Measurements from ENCODE around the gene SRGAP1.
"Not testable (repeated sequence)": the region's sequence is repeated elsewhere in the genome, so short reads cannot be mapped to it uniquely, and the experiment has no call there.

Gene SRGAP1

DNA sequence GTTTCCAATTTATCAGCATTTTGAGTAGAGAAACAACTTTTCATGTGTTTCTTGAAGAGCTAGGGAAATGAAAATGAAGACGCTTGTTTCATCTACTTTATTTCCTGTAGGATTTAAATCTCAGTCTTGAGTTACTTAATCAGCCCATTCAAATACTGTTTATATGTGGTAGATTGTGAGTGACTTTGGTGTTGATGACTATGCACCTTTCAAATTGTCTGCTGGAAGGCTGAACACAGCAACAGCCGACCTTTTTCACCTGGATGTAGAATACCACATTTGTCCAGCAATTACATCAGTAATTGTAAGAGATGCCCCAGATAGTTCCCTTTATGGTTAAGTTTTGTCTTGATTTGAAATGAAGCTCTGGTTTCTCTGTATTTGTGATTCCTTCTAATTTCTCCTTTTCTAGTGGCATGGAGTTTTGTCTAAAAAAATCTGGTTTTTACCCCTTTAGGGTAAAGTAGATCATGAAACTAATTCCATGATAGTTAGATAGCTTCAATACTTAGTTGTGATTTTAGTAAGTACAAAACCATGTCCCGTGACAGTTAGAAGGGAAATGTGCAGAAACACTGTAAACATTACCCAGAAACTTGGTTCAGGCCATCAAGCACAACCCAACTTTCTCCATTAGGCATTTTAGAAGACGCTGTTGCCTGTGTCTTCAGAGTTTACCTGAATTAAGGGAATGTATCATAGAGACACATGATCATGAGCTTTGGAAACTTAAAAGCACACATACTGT is 165.0 kb downstream of the SRGAP1 start:
- no peak overlapping the region for H3K27ac ChIP-seq
- TF ChIP-seq, protein P1, sequence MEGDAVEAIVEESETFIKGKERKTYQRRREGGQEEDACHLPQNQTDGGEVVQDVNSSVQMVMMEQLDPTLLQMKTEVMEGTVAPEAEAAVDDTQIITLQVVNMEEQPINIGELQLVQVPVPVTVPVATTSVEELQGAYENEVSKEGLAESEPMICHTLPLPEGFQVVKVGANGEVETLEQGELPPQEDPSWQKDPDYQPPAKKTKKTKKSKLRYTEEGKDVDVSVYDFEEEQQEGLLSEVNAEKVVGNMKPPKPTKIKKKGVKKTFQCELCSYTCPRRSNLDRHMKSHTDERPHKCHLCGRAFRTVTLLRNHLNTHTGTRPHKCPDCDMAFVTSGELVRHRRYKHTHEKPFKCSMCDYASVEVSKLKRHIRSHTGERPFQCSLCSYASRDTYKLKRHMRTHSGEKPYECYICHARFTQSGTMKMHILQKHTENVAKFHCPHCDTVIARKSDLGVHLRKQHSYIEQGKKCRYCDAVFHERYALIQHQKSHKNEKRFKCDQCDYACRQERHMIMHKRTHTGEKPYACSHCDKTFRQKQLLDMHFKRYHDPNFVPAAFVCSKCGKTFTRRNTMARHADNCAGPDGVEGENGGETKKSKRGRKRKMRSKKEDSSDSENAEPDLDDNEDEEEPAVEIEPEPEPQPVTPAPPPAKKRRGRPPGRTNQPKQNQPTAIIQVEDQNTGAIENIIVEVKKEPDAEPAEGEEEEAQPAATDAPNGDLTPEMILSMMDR (IDR thresholded peaks at IDR 0.05), result no peak
- DNase-seq (ENCODE audit: low spot score), result no peak
- no peak overlapping the region for H3K4me3 ChIP-seq

DNA sequence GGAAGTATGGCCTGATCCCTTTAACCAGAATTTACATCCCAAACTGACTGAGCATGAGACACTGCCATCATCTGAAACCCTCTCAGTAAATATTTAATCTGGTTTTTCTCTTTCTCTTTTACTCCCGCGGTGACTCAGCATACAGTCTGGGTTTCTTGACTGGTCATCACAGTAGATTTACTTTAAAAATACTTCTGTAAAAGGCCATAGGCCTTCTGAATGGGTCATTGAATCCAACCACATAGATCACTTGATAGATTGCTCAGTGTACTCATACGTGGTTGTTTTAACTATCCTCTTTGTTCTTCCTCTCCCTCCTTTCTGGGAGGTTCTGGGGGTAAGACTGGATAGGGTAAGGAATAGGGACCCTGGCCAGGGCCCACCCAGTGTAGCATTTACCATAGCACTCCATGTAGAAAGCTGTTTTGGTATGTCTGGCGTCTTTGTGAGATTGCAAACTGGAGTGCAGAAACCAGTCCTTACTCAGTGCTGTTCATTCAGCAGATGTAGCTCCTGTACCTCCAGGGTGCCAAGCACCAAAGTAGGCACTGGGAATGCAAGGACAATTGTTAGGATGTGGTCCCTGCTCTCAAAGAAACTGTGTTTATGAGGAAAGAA is 165.7 kb downstream of the SRGAP1 start:
- H3K27ac ChIP-seq, result no peak overlapping the region
- TF ChIP-seq, protein P1 (IDR thresholded peaks at IDR 0.05), result no peak
- DNase-seq (ENCODE audit: low spot score), result no peak

DNA sequence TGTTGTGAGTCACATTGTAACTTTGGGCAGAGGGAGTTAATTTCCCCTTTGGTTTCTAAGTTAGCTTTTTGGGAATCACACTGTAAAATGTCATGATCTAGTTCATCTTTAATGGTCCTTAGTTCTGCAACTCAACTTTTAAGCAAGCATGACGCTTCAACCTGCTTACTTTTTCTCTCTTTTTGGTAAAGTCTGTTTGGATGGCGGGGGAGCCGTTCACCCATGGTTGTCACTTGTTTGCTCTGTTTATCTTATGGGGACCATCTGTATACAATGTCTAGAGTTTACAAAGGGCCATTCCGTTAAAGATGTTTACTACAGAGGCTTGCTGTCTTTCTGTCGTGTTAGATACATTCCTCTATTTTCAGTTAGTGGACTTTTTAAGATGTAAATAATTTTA is 172.0 kb downstream of the SRGAP1 start:
- TF ChIP-seq, protein P1 (IDR thresholded peaks at IDR 0.05), result no peak
- Histone ChIP-seq H3K4me3 (no peak overlapping the region), H3K27ac (no peak overlapping the region)
- DNase-seq (ENCODE audit: low spot score), result no peak

More for the DNA sequence above, 165.7 kb downstream of the SRGAP1 start:
- H3K4me3 ChIP-seq, result no peak overlapping the region

DNA sequence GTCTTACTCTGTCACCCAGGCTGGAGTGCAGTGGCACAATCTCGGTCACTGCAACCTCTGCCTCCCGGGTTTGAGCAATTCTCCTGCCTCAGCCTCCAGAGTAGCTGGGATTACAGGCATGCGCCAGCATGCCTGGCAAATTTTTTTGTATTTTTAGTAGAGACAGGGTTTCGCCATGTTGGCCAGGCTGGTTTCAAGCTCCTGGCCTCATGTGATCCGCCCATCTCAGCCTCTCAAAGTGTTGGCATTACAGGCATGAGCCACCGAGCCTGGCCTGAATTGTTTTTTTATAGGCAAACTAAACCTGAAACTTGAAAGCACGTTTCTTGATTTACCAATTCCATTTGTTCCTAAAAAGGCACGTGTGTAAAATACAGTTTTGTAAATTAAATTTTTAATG is 173.6 kb downstream of the SRGAP1 start:
- not testable (repeated sequence) for H3K27ac ChIP-seq; DNase-seq (ENCODE audit: low spot score); H3K4me3 ChIP-seq

DNA sequence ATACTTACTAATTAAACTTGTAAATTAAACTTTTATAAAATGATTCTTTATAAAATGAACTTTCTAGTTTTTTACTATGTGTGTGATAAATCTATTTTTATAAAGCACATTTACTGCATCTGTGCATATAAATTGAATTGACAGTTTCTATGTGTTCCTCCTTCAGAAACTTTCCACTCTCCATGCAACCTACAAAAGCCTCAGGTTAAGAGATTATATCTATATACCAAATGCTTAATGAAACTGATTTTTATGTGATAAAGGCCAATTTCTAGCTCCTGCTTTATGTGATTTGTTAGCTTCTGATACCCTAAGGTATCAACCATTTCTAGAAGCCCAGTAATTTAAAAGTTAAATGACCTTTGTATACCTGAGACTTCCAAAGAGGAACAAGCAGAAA is 174.0 kb downstream of the SRGAP1 start:
- H3K27ac ChIP-seq, result no peak overlapping the region

DNA sequence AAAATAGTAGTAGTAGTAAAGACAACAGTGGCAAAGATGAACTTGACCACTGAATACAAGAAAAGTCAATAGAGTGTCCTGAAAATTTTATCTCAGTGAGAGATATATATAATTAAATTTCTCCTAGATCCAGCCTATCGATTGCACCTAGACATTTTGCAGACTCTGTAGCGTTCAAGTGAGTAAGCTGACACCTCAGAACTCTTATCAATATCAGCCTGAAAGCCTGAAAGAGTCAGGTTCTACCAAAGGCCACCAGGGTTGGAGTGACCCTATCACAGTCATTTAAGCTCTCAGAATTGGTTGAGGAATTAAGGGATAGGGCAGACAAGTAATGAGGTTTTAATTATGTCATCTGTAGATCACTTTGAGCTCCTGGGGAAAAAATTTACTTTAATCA is 174.6 kb downstream of the SRGAP1 start:
- TF ChIP-seq, protein P1 (IDR thresholded peaks at IDR 0.05), result no peak
- Histone ChIP-seq H3K27ac (no peak overlapping the region), H3K4me3 (no peak overlapping the region)
- DNase-seq (ENCODE audit: low spot score), result no peak

More for the DNA sequence above, 174.0 kb downstream of the SRGAP1 start:
- TF ChIP-seq, protein P1 (IDR thresholded peaks at IDR 0.05), result no peak
- DNase-seq (ENCODE audit: low spot score), result no peak
- H3K4me3 ChIP-seq, result no peak overlapping the region

DNA sequence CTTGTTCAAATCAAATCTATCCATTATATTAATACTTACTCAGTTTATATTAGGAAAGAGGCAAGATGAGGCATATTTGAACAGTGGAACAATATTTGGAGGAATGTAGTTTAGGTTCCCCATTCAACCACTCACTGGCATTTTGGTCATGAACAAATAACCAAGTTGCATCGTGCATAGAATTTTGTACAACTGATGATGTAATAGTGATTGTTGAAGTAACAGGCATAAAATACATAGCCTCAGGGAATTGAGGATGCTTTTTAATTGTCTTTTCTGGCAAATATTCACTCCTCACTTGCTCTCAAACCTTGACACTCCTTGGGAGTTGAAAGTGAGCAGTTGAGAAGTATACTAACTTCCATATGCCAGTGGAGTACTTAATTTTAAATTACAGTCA is 175.2 kb downstream of the SRGAP1 start:
- TF ChIP-seq, protein P1 (IDR thresholded peaks at IDR 0.05), result no peak
- DNase-seq (ENCODE audit: low spot score), result no peak
- H3K27ac ChIP-seq, result no peak overlapping the region
- H3K4me3 ChIP-seq, result no peak overlapping the region
